Hepatic stellate cell (primary cell): ENCODE data around the gene AKNA.

ENCODE experiments used
- DNase-seq: peaks from one replicate; pipeline ENCODE4 v3.0.0; 2011; ENCODE audit warnings: low spot score

The AKNA gene

DNA sequence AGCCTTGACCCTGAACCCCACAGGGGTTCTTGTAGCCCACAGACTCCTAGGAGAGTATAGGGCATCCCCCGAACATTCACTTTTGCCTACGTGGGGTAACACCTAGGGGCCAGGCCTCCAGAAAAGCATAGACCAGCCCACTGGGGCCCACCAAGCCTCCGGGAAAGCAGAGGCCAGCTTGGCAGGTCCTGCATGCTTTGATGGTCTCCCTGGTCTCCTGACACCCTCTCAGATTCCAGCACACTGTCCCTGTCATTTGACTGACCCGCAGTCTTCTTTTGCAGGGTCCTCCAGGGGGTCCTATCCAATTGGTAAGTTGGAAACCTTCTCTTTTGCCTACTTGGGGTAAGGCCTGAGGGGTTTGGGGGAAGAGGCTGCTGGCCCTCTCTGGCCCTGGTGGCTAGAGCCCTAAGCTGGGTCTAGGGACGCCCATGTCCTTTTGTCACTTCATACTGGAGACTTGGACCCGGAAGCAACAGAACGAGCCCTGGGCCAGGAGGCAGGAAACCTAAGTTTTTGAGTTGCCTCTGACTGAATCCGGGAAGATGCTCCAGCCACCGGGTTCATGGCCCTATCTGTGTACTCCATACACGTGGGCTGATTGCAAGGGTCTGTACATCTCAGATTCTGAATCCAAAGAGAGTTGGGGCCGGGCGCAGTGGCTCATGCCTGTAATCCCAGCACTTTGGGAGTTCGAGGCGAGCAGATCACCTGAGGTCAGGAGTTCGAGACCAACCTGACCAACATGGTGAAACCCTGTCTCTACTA is 85.8 kb downstream of the AKNA start:
- DNase-seq: no peak

DNA sequence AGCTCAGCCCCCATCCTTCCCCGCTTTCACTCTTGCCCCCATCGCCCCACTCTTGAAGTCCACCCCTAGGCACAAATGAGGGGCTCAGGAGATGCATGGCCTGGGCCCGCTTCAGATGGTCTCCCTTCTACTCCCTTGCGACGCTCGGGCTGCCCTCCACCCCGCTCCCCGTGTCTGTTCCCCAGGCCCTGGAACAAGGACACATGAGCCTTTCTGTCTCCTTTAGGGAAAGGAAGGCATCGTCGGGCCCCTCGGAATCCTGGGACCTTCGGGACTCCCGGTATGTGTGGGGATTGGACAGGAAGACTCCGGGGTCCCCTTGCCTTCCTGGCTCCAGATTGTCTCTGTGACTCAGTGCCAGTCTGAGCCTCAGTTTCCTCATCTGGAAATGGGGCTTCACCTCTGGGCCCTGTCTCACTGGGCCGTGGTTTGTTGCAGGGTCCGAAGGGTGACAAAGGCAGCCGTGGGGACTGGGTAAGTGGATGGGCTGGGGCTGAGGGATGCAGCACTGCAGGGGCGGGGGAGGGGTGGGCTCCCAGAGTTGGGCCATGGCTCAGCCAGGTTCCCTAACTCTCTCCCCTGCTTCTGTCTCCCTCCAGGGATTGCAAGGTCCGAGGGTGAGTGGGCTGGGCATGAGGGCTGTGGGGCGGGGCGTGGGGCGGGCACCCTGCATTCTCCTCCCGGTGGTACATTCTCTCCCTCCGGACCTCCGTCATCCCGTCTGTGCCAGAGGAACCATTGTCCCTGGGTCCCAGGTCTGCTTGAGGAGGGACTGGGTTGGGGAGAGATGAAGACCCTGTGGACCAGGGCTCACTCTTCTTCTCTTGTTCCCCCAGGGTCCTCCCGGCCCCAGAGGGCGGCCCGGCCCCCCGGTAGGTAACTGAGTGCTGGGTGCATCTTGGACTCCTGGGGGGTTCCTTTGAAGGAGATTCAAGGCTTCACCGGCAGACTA is 86.7 kb downstream of the AKNA start:
- no peak for DNase-seq

DNA sequence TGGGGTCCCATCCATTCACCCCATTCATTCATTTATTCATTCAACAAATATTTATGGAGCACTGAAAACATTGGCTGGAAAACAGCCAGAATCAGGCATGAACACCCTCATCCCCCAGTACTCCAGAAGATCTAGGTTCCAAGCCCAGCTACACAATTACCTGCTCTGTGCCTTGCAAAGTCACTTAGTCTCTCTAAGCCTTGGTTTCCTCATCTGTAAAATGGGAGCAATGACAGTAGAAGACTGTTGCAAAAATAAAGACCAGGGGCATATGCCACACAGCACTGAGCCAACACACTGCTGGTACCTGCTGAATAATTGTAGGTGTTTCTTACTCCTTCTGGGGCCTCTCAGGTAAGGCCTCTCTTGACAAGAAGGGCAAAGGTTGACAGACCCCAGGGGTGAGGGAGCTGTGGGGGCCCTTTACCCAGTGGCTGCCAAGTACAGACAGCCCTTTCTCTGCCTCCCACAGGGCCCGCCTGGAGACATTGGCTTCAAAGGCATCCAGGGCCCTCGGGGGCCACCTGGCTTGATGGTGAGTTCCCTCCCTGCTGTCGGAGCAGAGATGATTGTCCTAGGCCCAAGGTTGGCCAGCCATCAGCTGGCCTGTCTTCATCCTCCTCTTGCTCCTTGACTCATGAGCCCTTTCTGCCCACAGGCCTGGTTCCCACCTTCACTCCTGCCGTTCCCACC is 87.5 kb downstream of the AKNA start:
- DNase-seq: no peak

DNA sequence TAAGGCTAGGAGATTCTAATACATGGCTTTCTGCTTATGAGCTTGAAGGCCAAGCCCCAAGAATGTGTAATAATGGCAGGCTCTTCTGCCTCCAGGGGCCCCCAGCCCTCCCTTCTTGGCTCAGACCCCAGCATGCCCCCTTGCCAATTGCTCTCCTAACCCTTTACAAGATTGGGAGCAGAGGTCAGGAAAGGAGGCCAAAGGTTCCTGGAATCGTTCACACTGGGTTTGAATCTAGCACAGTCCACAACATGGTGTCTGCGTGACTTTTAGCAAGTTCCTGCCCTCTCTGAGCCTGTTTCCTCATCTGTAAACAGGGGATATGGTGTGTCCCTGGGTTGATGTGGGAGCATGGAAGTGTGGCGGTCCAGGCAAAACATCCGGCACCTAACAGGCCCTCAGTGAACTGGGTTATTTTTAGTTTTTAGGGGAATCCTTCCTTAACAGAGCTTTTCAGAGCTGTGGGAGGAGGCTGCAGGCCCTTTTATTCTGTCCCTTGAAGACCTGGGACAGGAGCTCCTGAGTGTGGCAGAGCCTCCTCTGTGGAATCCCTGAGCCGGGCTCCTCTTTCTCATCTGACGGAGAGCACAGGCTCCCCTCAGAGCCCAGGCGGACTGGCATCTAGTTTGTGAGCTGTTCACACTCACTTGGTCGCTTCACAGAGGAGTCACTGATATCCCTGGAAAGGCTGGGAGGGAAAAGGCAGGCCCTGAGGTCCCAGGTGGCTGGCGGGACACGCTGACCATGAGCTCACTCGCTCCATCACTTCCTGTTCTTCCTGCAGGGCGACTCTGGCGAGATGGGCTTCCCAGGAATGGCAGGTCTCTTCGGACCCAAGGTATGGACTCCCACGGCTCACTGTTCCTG is 88.3 kb downstream of the AKNA start:
- no peak for DNase-seq

DNA sequence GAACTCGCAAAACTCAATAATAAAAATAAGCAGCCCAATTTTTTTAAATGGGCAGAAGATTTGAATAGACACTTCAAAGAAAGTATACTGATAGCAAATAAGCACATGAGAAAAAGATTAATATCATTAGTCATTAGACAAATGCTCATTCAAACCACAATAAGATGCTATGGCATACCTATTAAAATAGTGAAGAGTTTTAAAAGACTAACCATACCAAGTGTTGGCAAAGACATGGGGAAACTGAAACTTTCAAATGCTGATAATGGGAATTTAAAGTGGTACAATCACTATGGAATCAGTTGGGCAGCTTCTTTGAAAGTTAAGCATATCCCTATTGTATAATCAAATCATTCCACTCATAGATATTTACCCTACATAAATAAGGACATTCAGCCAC is 91.4 kb downstream of the AKNA start:
- DNase-seq: no peak

DNA sequence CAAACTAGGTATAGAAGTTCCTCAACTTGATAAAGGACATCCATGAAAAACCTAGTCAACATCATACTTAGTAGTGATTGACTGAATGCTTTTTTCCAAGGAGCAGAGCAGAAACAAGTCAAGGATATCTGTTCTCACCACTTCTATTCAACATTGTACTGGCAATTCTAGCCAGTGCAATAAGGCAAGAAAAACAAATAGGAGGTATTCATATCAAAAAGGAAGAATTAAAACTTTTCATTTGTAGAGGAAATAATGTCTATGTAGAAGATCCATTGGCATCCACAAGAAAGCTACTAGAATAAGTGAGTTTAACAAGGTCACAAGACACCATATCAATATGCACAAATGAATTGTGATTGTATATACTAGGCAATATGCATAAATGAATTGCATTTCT is 93.1 kb downstream of the AKNA start:
- DNase-seq: no peak

DNA sequence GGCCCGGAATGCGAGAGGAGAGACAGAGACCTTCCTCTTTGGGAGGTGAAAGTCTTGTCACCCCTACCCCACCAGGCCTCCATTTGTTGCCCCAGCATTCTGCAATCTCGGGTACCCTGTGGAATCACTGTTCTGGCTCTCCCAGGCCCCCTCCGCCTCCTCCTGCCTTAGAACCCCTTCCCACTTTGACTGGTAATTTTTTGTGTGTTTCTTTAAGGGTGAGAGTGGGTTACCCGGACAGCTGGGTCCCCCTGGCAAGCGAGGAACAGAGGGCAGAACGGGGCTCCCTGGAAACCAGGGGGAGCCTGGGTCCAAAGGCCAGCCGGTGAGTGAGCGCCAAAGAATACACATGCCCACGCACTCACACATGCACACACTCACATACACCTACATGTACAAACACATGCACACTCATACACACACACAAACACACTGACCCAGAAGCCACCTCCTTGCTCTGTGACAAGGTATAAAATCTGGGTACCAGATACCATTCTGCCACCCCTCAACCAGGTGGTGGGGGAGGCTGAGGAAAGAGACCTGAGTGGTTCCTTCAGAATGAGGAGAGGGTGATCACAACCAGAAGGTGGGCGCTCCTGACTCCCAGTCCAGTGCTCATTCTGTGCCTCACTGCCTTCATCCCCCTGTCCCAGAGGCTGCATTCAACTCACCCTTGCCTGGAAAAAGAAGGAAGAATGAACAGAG is 95.7 kb downstream of the AKNA start:
- DNase-seq: no peak

DNA sequence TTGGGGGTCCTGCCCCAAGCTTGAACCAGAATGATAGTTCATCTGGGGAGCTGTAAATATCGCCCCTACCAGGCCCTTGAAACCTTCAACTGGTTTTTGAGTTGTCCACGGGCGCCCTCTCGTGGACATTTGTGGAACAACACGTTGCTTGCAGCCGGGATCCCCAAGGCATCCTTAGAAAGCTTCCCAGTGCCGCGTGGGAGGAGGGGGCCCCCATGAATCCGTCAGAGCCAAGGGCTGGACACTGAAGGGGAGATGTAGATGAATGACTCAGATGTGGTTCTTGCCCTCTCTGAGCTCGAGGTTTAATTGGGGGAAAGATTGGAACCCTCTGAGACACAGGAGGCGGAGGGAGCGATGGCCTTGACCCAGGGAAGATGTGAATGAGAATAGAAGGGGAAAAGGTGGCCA is 96.7 kb downstream of the AKNA start:
- DNase-seq: peak; percentile 73

DNA sequence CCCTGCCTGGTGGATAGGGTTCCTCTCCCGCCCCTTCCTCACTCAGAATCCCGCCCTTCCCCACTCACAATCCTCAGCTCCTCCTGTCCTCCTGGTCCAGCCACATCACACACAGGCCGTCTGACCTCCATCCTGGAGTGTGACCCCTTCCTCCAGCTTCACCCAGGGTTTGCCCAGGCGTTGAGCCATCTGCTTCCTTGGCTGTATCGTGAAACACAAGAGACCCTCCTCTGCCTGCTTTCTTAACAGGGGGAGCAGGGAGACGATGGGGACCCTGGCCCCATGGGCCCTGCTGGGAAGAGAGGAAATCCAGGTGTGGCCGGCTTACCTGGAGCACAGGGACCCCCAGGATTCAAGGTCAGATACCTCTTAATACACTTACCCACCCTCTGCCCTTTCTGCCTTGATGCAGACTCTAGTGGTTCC is 97.2 kb downstream of the AKNA start:
- DNase-seq: no peak

DNA sequence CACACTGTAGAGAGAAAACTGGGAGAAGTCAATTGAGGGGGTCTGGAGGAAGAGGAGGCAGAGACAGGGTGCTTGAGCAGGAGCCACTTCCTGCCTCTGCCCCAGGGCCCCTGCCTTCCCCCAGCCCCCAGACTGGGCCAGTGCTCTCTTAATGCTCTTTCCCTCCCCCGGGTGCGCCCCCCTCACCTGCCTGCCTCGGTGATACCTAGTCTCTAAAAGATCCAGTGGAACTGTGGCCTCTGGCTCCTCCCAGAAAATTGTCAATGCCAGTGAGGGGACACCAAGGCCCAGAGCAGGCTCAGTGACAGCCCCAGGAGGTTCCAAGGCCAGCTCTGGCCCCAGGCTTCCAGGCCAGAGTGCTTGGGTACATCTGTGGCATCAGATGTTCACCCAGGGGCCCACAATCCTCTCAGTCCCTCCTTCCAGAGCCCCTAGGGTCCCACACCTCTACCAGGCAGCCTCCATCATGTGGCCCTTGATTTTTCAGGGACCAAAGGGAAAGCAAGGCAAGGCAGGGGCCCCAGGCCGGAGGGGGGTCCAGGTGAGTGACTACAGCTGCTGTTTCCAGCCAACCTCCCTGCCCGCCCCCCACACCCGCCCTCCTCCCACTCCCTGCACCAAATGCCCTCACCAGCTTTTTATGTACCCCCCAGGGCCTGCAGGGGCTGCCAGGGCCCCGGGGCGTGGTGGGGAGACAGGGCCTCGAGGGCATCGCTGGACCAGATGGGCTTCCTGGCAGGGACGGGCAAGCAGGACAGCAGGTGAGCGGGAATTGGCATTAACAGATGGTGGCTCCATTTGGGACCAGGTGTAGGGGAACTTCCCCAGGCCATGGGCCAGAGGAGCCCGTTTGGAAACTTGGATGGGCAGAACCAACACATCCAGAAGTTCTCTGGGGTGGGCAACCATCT is 98.0 kb downstream of the AKNA start:
- no peak for DNase-seq

DNA sequence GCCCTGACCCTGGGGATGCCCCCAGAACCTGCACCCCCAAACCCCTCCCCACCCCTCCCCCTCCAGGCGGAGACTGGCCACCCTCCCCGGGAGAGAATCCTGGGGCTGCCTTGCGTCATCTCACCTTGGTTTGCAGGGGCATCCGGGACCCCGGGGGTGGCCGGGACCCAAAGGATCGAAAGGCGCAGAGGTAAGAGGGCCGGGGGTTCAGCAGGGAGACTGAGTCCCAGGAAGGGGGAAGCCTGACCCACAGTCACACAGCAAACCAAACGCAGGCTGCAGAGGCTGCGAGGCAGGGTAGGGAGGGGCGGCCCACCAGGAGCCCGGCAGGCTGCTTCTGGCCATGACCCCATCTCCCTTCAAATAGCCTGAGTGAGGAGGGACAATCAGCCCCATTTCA is 98.7 kb downstream of the AKNA start:
- no peak for DNase-seq

DNA sequence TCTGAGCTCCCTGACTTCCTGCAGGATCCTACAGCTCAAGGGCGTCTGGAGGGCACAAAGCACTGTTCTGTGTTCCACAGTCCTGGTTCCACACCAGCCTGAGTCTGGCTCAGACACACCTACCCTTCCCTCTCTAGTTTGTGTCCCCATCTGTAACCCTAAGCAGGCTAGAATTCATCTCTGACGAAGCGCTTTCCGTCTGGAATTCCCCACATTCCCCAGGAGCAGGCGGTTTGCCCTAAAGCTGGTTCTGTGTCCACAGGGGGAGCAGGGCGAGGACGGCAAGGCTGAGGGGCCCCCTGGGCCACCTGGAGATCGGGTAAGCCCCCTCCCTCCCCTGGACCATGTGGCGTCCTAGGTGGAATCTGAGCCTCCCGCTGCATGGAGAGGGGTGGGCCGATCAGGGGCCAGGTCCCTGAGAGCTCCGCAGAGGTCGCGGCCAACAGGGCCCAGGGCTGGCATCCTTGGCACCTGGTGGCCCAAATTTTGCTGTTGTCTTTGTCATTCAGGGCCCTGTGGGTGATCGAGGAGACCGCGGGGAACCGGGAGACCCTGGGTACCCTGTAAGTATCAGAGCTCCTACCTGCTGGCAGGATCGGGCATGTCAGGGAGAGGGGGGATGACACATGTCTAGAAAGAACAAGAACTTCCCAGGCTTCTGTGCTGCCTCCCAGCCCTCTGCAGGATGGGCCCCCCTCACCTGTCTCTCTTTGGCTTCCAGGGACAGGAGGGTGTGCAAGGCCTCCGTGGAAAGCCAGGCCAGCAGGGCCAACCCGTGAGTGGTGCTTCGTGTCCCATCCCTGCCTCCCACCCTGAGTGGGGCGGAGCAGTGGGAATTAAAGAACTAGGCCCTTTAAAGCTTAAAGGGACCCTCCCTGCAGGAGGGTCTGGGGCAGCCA is 99.3 kb downstream of the AKNA start:
- DNase-seq: no peak

DNA sequence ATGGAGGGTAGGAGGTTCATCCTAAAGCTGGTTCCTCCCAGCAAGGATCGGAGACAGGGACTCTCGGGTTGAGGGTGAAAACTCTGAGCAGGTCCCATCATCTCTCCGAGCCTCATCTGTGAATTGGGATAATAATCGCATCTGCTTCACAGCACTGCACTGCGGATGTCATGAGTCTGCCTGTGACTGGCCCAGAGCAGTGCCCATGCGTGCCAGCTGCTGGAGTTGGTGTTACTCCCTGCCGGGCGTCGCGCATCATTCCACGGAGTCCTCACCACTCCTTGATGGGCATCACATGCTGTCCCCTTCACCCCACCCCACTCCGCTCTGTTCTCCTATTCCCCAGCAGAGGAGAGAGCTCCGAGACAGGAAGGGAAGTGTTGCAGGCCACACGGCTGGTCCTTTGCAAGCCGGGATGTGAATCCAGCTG is 100.0 kb downstream of the AKNA start:
- DNase-seq: no peak

DNA sequence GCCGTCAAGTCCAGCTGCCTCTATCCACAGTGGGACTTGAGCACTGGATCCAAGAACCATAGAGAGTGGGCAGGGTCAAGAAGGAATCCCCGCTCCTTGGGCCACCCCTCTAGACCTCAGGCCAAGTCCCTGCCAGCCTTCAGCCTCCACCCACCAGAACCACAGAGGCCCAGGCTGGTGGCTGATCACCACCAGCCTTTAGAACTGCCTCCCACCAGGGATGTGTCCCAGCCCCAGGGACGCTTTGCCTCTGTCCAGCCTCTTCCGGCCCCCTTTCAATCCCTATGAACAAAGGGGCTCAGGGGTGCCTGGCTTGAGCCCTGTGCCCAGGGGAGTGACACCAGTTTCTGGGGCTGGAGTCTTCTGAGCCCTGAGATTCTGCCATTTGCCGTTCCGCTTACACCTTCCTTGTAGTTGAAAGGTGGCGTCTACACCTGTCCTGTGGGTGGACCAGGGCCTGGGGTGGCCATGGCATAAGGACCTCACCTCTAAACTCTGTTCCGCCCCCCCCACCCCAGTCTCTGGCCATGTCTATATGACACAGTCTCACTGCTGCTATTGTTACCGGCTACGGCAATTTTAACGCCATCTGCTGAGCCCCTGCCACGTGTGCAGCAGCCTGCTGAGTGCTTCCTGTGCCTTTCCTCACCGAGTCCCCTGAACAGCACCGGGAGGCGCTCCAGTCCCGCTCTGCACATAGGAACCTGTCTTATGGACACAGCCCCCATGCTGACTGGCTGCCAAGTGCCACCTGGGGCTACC is 100.6 kb downstream of the AKNA start:
- DNase-seq: no peak

DNA sequence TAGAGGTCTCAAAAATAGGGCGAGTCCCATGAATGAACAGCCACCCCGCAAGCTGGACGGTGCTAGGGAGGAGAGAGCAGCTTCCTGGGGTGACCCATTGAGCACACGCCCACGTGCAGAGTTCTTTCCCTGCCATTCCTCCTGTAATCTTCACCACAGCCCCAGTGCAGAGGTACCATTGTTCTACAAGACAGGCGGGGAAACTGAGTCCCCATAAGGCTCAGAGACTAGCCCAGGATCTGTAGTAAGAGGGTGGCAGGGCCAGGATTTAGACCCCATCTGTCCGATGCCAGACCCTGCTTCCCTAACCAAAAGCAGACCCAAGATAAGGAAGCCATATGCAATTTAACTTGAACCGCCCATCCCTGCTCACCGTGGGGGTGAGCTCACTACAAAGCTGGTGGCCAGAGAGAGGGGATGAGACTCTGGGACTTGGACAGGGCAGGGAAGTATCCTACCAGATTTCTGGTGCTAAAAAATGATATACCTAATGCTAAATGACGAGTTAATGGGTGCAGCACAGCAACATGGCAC is 101.6 kb downstream of the AKNA start:
- DNase-seq: no peak

DNA sequence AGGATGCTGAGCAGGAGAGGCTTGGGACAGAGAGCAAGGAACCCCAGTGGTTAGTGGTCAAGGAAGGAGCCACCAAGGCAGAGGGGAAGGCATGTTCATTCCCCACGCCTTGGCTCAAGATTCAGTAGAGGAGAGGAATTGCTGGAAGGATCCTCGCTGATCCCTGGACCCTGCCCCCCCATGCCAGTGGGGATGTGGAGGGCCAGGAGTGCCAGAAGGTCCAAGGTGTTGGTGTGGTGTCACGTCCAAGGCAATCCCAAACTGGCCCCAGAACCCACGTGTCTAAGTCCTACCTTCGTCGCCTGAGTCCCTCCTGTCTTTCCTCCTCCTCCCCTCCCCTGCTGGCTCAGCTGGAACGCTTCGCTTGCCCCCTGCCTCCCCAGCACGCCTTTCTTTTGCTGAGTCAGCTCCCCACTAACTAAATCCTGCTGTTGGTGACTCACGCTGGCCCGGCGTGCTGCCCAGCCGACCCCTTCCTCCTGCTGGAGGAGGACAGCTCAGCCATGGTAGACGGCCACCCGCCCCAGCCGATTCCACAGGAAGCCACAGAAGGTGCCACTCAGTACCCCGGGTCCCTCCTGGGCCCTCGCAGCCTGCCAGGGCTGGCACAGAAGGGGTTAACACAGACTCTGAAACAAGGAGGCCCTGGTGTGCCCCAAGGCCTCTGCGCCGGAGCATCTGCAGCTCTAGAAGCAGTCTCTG is 102.5 kb downstream of the AKNA start:
- DNase-seq: peak; percentile 88
